ENCODE data around the gene XPNPEP2.
A peak's percentile ranks its signal among the peaks of the same experiment; 100 is the strongest.
"Not testable (repeated sequence)": the region's sequence is repeated elsewhere in the genome, so short reads cannot be mapped to it uniquely, and the experiment has no call there.

The XPNPEP2 gene

GRCh38 chrX:129719931-129720530 is 18.7 kb upstream of the XPNPEP2 start:
- no peak for DNase-seq (ENCODE audit: low spot score)

- no peak for DNase-seq (ENCODE audit: low spot score)
Measured at GRCh38 chrX:129720741-129721140, 18.0 kb upstream of the XPNPEP2 start.

GRCh38 chrX:129721414-129721813 is 17.4 kb upstream of the XPNPEP2 start:
- no peak for DNase-seq (ENCODE audit: low spot score)

- no peak for DNase-seq (ENCODE audit: low spot score)
Measured at GRCh38 chrX:129721870-129722269, 16.9 kb upstream of the XPNPEP2 start.

GRCh38 chrX:129723511-129723910 is 15.3 kb upstream of the XPNPEP2 start:
- DNase-seq (ENCODE audit: low spot score) = no peak

- DNase-seq (ENCODE audit: low spot score) = no peak
Measured at GRCh38 chrX:129724754-129725153, 14.0 kb upstream of the XPNPEP2 start.

- DNase-seq (ENCODE audit: low spot score) = peak; percentile 68
Measured at GRCh38 chrX:129726307-129727111, 12.3 kb upstream of the XPNPEP2 start.

- no peak for DNase-seq (ENCODE audit: low spot score)
Measured at GRCh38 chrX:129728061-129728460, 10.7 kb upstream of the XPNPEP2 start.

- no peak for DNase-seq (ENCODE audit: low spot score)
Measured at GRCh38 chrX:129731228-129731627, 7.6 kb upstream of the XPNPEP2 start.

- no peak for DNase-seq (ENCODE audit: low spot score)
Measured at GRCh38 chrX:129732857-129733256, 5.9 kb upstream of the XPNPEP2 start.

GRCh38 chrX:129733335-129733734 is 5.4 kb upstream of the XPNPEP2 start:
- DNase-seq (ENCODE audit: low spot score) = no peak

GRCh38 chrX:129736491-129736890 is 2.3 kb upstream of the XPNPEP2 start:
- DNase-seq (ENCODE audit: low spot score) = no peak

- DNase-seq (ENCODE audit: low spot score) = peak; percentile 9
Measured at GRCh38 chrX:129737916-129738315, 863 bp upstream of the XPNPEP2 start.

- peak; percentile 36 for DNase-seq (ENCODE audit: low spot score)
Measured at GRCh38 chrX:129739578-129739977, 799 bp downstream of the XPNPEP2 start.

- no peak for DNase-seq (ENCODE audit: low spot score)
Measured at GRCh38 chrX:129741880-129742758, 3.3 kb downstream of the XPNPEP2 start.

GRCh38 chrX:129742759-129743152 is 4.0 kb downstream of the XPNPEP2 start:
- DNase-seq (ENCODE audit: low spot score) = not testable (repeated sequence)

- DNase-seq (ENCODE audit: low spot score) = no peak
Measured at GRCh38 chrX:129743821-129744220, 5.0 kb downstream of the XPNPEP2 start.

- no peak for DNase-seq (ENCODE audit: low spot score)
Measured at GRCh38 chrX:129744861-129745321, 6.1 kb downstream of the XPNPEP2 start.

GRCh38 chrX:129746557-129747470 is 8.0 kb downstream of the XPNPEP2 start:
- DNase-seq (ENCODE audit: low spot score) = no peak

GRCh38 chrX:129747533-129747932 is 8.8 kb downstream of the XPNPEP2 start:
- DNase-seq (ENCODE audit: low spot score) = no peak

GRCh38 chrX:129748305-129748704 is 9.5 kb downstream of the XPNPEP2 start:
- DNase-seq (ENCODE audit: low spot score) = no peak

Measured in left forelimb (tissue), 1 donor.